DLD1 (cell line): ENCODE data around the gene FAM43B.

Experiments used
- in situ Hi-C: cut with HindIII; loops from 2 replicates; pipeline ENCODE4 v1.10.0; 2017; ENCODE audit warnings: low sequenced_read_pairs

The FAM43B gene

GRCh38 chr1:20589331-20590278 is 37.2 kb downstream of the FAM43B start:
- in situ Hi-C loops: no loop called here

GRCh38 chr1:20590306-20590777 is 38.0 kb downstream of the FAM43B start:
- in situ Hi-C loops: no loop called here

DNA sequence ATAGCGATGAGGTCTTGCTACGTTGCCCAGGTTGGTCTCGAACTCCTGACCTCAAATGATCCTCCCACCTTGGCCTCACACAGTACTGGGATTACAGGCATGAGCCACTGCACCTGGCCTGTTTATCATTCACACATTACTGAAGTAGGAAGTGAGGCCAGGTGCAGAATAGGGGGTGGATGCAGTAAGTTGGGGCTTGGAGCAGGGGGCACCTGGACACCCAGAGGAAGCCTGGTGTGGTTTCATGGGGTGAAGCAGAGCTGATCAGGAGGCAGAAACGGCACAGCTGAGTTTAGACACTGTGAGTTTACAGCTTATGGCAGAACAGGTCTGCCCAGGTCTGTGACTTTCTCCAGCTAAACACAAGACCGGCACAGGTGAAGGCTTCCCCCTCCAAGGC is 41.4 kb downstream of the FAM43B start:
- in situ Hi-C loops: no loop called here

GRCh38 chr1:20594746-20595145 is 42.4 kb downstream of the FAM43B start:
- in situ Hi-C loops: no loop called here

DNA sequence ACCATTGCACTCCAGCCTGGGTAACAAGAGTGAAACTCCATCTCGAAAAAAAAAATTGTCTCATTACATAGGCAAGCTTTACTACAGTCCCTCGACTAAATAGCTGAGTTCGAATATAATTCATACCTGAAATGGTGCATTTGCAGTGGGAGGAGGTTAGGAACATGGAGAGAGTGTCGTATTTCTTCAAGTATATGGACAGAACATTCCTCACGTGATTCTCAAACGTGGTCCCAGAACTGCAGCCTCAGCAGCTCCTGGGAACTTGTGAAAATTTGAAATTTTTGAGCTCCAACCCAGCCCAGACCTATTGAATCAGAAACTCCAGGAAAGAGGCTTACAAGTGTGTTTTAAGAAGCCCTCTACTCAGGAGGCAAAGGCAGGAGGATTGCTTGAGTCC is 43.7 kb downstream of the FAM43B start:
- in situ Hi-C loops: no loop called here

DNA sequence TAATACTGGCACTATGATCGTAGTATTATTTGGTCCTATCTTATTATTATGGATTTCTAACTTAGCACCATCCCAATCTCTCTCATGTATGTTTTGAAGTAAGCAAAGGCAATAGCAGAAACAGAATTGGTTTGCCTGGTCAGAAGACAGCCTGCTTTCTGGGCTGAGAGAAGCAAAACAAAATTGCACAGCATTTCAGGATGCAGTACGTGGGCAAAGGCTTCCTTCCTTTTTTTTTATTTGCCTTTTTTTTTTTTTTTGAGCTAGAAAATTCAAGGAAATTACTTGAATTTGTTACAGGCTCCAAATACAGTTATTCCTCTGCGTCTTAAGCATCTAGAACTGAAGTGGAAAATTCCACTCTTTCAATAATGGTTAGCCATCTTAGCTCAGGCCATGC is 45.3 kb downstream of the FAM43B start:
- in situ Hi-C loops: no loop called here

DNA sequence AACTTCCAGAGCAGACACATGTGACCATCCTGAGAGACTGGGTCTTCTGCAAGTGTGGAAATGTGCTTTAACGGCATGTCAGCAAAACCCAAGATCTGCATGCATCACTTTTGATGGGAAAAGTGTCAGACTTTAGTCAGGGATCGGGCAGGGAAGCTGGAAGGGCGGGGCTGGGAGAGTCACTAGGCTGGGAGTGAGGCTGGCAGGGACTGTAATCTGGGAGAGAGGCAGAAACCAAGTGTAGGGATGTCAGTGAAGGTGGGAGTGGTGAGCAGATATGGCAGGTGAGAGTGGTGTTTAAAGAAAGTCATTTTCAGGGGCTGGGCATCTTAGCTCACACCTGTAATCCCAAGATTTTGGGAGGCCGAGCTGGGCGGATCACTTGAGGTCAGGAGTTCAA is 47.8 kb downstream of the FAM43B start:
- in situ Hi-C loops: no loop called here

DNA sequence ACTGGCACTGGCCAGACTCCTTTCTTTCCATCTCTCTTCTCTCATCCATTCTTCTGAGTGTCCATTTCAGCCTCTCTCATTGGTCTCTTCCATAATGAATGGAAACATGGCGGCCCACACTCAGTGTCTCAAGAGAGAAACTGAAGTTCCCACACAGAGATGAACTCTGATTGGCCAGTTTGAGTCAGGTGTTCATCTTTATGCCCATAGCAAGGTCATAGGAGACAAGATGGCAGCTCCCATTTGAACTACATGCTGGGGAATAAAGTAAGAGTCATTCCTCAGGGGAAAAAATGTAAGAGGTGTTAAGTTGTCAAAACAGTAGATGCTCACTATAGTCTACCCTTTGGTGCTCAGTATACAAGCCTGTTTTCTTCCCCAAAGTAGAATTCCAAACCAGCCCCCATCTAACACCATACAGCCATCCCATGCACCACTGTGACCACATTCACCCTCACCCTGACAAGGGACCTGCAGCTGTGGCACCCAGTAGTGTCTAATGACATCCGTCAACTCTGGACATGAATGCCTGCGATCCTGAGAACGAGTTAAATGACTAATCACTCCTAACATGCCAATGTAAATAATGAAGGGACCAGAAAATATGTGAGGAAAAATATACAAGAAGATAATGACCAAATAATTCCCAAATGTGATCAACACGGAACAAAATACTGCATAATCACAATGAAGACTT is 48.9 kb downstream of the FAM43B start:
- in situ Hi-C loops: no loop called here

DNA sequence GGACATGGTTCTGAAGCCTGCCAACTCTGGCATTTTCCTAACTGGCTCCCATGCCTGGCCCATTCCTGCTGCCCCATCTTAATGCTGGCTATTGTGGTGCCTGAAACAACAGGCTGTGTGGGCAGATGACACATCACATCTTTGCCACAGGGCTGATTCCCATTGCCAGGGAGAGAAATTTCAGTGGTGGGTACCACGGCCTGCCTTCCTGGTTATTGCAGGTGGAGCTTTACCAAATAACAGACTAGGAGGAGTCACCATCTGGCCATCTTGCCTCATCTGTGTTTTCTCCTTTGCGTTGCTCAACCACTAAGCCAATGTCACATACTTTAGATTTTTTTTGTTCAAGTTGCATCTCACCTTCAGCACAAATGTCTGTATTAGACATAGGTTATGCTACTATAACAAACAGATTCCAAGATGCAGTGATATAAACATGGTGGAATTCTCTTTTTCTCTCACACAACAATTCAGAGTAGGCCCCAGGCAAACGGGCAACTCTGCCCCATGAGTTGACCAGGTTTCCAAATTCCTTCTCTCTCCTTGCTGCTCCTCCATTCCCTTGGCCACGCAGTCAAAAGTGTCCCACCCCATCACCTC is 50.6 kb downstream of the FAM43B start:
- in situ Hi-C loops: no loop called here

- in situ Hi-C loops: no loop called here
Measured at GRCh38 chr1:20603504-20604464, 51.4 kb downstream of the FAM43B start.
